22Rv1 (cell line): ENCODE results near the gene XCR1.
"Not testable (repeated sequence)": the region's sequence is repeated elsewhere in the genome, so short reads cannot be mapped to it uniquely, and the experiment has no call there.

ENCODE experiments used
- H3K27ac ChIP-seq: fragments of 450-650 bp; 2 replicates; pipeline ENCODE4 v1.5.1; 2017
- CTCF ChIP-seq: fragments of 450-650 bp; IDR thresholded peaks from 2 replicates; pipeline ENCODE4 v1.5.1; 2017; ENCODE audit warnings: mild to moderate bottlenecking
- ZFX ChIP-seq: fragments of 450-650 bp; IDR thresholded peaks from 2 replicates; pipeline ENCODE4 v1.6.1; 2017; ENCODE audit warnings: antibody characterized with exemption, borderline replicate concordance

Gene XCR1

GRCh38 chr3:46012246-46012645 is 15.0 kb downstream of the XCR1 start:
- no peak overlapping the region for H3K27ac ChIP-seq
- no peak for TF ChIP-seq CTCF
- TF ChIP-seq ZFX, result no peak

GRCh38 chr3:46010519-46011113 is 16.7 kb downstream of the XCR1 start:
- TF ChIP-seq CTCF (no peak), ZFX (no peak)
- H3K27ac ChIP-seq, result no peak overlapping the region

- no peak overlapping the region for H3K27ac ChIP-seq
- TF ChIP-seq CTCF (no peak), ZFX (no peak)
These were observed 19.2 kb downstream of the XCR1 start for GRCh38 chr3:46008058-46008457.

GRCh38 chr3:46007280-46007679 is 20.0 kb downstream of the XCR1 start:
- H3K27ac ChIP-seq, result no peak overlapping the region
- no peak for TF ChIP-seq ZFX
- no peak for TF ChIP-seq CTCF

GRCh38 chr3:46006238-46007032 is 20.8 kb downstream of the XCR1 start:
- TF ChIP-seq CTCF (no peak), ZFX (no peak)
- H3K27ac ChIP-seq, result no peak overlapping the region

- not testable (repeated sequence) for H3K27ac ChIP-seq
These were observed 23.6 kb downstream of the XCR1 start for GRCh38 chr3:46003706-46004105.

- TF ChIP-seq ZFX (no peak), CTCF (no peak)
- H3K27ac ChIP-seq, result no peak overlapping the region
These were observed 26.1 kb downstream of the XCR1 start for GRCh38 chr3:46001178-46001577.
